HK-2 (cell line): Measurements from ENCODE around the gene TVP23C.
"Not testable (repeated sequence)": the region's sequence is repeated elsewhere in the genome, so short reads cannot be mapped to it uniquely, and the experiment has no call there.

Source experiments
- DNase-seq: peaks from one replicate; pipeline ENCODE4 v3.0.0-alpha.2; 2018; ENCODE audit not compliant: unreplicated experiment

TVP23C gene

GRCh38 chr17:15526292-15527218 lies 36.7 kb downstream of the TVP23C start:
- DNase-seq, result not testable (repeated sequence)

GRCh38 chr17:15524990-15525985 lies 38.0 kb downstream of the TVP23C start:
- not testable (repeated sequence) for DNase-seq

- DNase-seq, result no peak
Observed at GRCh38 chr17:15516150-15516549, 47.1 kb downstream of the TVP23C start.

- no peak for DNase-seq
Observed at GRCh38 chr17:15514469-15514868, 48.8 kb downstream of the TVP23C start.

GRCh38 chr17:15513856-15514459 lies 49.3 kb downstream of the TVP23C start:
- DNase-seq, result no peak

GRCh38 chr17:15513058-15513791 lies 50.1 kb downstream of the TVP23C start:
- DNase-seq, result no peak

GRCh38 chr17:15512071-15512709 lies 51.1 kb downstream of the TVP23C start:
- no peak for DNase-seq

- DNase-seq, result no peak
Observed at GRCh38 chr17:15511142-15511541, 52.1 kb downstream of the TVP23C start.

- DNase-seq, result no peak
Observed at GRCh38 chr17:15510361-15510760, 52.9 kb downstream of the TVP23C start.

GRCh38 chr17:15509095-15509494 lies 54.2 kb downstream of the TVP23C start:
- no peak for DNase-seq

GRCh38 chr17:15508466-15508865 lies 54.8 kb downstream of the TVP23C start:
- no peak for DNase-seq

GRCh38 chr17:15507896-15508295 lies 55.4 kb downstream of the TVP23C start:
- DNase-seq, result no peak

- no peak for DNase-seq
Observed at GRCh38 chr17:15507001-15507400, 56.3 kb downstream of the TVP23C start.

GRCh38 chr17:15505708-15506107 lies 57.6 kb downstream of the TVP23C start:
- not testable (repeated sequence) for DNase-seq

- no peak for DNase-seq
Observed at GRCh38 chr17:15503731-15504130, 59.6 kb downstream of the TVP23C start.

GRCh38 chr17:15502369-15503112 lies 60.7 kb downstream of the TVP23C start:
- DNase-seq, result peak; percentile 57

- no peak for DNase-seq
Observed at GRCh38 chr17:15501793-15502192, 61.5 kb downstream of the TVP23C start.

- no peak for DNase-seq
Observed at GRCh38 chr17:15501282-15501681, 62.0 kb downstream of the TVP23C start.

- DNase-seq, result no peak
Observed at GRCh38 chr17:15498107-15498506, 65.2 kb downstream of the TVP23C start.
